Activated T-cell treated with anti-CD3 and anti-CD28 coated beads for 24 hours (primary cell): Measurements from ENCODE around the gene DNAAF5.

Source experiments
- DNase-seq: peaks from one replicate; pipeline ENCODE4 v3.0.0-alpha.2; 2020; ENCODE audit warnings: low read depth

DNAAF5 gene

GRCh38 chr7:815284-816216, 89.1 kb downstream of the DNAAF5 start:
- DNase-seq: no peak

- peak; percentile 94 for DNase-seq
These were observed 89.8 kb downstream of the DNAAF5 start for GRCh38 chr7:816300-816750.

- peak; percentile 32 for DNase-seq
These were observed 90.5 kb downstream of the DNAAF5 start for GRCh38 chr7:816751-817671.

- DNase-seq: no peak
These were observed 91.7 kb downstream of the DNAAF5 start for GRCh38 chr7:818031-818699.

- no peak for DNase-seq
These were observed 93.8 kb downstream of the DNAAF5 start for GRCh38 chr7:820341-820740.

GRCh38 chr7:821688-822087, 95.2 kb downstream of the DNAAF5 start:
- DNase-seq: no peak

GRCh38 chr7:822692-823276, 96.3 kb downstream of the DNAAF5 start:
- DNase-seq: no peak

- no peak for DNase-seq
These were observed 97.2 kb downstream of the DNAAF5 start for GRCh38 chr7:823649-824048.

- no peak for DNase-seq
These were observed 97.6 kb downstream of the DNAAF5 start for GRCh38 chr7:824081-824480.

- DNase-seq: no peak
These were observed 98.2 kb downstream of the DNAAF5 start for GRCh38 chr7:824664-825063.

GRCh38 chr7:825386-825785, 98.9 kb downstream of the DNAAF5 start:
- no peak for DNase-seq

- no peak for DNase-seq
These were observed 99.9 kb downstream of the DNAAF5 start for GRCh38 chr7:826230-826917.

GRCh38 chr7:828793-829561, 102.5 kb downstream of the DNAAF5 start:
- DNase-seq: no peak

GRCh38 chr7:830069-830468, 103.6 kb downstream of the DNAAF5 start:
- DNase-seq: no peak

GRCh38 chr7:831596-832166, 105.2 kb downstream of the DNAAF5 start:
- peak; percentile 30 for DNase-seq

- peak; percentile 66 for DNase-seq
These were observed 105.9 kb downstream of the DNAAF5 start, which contains the start of gene SUN1 for GRCh38 chr7:832167-832967. Gene SUN1 (plus strand): TSS chr7:832476. CDS start chr7:832525, 49 bp downstream.

GRCh38 chr7:832968-833424, 106.5 kb downstream of the DNAAF5 start:
- DNase-seq: no peak

- no peak for DNase-seq
These were observed 107.2 kb downstream of the DNAAF5 start for GRCh38 chr7:833601-834258.
